ENCODE data around the gene MYOZ2.

- TF ChIP-seq POLR2A (IDR thresholded peaks at IDR 0.05; ENCODE audit: low read length) (no peak), GATA1 (IDR thresholded peaks at IDR 0.05; ENCODE audit: low read depth, low read length) (no peak)
Observed at GRCh38 chr4:119099227-119099810, 36.3 kb upstream of the MYOZ2 start.

Measured in erythroblast (primary cell).